ES-I3 (cell line): Measurements from ENCODE around the gene CNIH3.

ENCODE experiments used
- H3K36me3 ChIP-seq: 2 replicates; pipeline ENCODE4 v1.6.1; 2013; ENCODE audit warnings: mild to moderate bottlenecking, low read length, control low read depth, moderate library complexity; ENCODE audit not compliant: insufficient read depth
- H3K4me1 ChIP-seq: 2 replicates; pipeline ENCODE4 v1.6.1; 2013; ENCODE audit warnings: mild to moderate bottlenecking, control low read depth, low read length; ENCODE audit not compliant: insufficient read depth
- H3K9ac ChIP-seq: 2 replicates; pipeline ENCODE4 v1.6.1; 2013; ENCODE audit warnings: low read depth, mild to moderate bottlenecking, low read length, moderate library complexity
- H3K9me3 ChIP-seq: 2 replicates; pipeline ENCODE4 v1.6.1; 2013; ENCODE audit warnings: mild to moderate bottlenecking, low read length, moderate library complexity; ENCODE audit not compliant: control insufficient read depth, insufficient read depth

Gene CNIH3

DNA sequence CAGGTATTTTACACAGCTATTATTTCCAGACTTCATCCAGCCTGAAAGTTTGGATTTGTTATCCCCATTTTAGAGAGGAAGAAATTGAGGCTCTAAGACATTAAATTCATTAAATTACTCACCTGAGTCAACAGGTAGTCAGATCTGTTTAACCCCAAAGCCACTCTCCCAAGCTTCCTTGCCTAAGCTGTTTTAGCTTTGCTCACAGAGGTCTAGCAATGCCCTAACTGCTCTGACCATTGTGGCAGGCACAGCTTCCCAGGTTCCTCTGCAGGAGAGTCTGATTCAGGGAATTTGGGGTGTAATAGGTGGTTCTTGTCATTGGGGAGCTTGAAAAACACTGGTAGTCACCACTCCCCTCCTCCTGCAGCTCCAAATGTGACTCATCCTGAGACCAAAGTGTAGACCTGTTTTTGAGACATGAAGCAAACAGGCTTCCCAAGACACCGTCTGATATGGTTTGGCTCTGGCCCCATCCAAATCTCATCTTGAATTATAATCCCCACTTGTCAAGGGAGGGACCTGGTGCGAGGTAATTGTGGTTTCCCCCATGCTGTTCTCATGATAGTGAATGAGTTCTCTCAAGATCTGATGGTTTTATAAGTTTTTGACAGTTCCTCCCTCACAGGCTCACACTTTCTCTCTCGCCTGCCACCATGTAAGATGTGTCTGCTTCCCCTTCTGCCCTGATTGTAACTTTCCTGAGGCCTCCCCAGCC is 170.6 kb downstream of the CNIH3 start:
- no peaks in the 10 kb centered on the region for H3K4me1 ChIP-seq
- H3K36me3 ChIP-seq: no peaks in the 10 kb centered on the region
- H3K9me3 ChIP-seq: no peaks in the 10 kb centered on the region
- H3K9ac ChIP-seq: no peak overlapping the region

GRCh38 chr1:224789311-224789710 is 173.2 kb downstream of the CNIH3 start:
- Histone ChIP-seq H3K4me1 (peaks cover 8% of the 10 kb centered on the region; the same call in 1 of the 2 replicates), H3K9ac (no peak overlapping the region), H3K36me3 (no peaks in the 10 kb centered on the region), H3K9me3 (no peaks in the 10 kb centered on the region)
